Measurements from ENCODE around the gene ARHGAP18. TPM values are rescaled to one million over a fixed set of nuclear protein-coding genes. Genes with fewer than 3 reads are reported as not detected.

The ARHGAP18 gene
- total and polyA plus RNA-seq, 2 of the 13 experiments (the other 11 are each of a cell fraction or from before 2014, with no cell fraction given) = 58.2 to 115 TPM

DNA sequence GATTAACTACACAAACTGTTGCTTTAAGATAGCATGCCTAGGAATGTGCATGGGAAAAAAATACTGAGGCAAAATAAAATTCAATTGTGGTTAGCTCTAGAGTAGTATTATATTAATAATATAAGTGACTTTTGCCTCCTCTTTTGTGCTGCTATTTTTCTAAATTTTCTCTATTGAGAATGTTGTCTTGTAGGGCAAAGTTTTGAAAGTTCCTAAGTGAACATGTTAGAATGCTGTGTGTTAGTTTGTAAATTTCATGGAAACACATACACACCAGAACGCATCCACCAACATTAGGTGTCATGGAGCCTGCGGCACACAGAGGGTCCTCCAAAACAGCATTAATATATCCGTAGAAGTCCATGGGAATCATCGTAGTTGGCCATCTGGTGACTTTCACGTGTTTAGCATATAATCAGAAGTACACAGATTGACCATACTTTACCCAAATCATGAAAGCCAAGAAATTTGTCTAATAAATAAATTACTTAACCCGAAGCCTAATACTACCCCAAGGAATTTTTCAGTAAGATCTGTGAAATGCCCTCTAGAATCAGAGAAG is 25.6 kb downstream of the ARHGAP18 start (continued):
- TF ChIP-seq ZNF143 (CRISPR knock-in tag; IDR thresholded peaks at IDR 0.05) (no peak), FOXP1 (IDR thresholded peaks at IDR 0.05) (no peak), FOXP1 (CRISPR knock-in tag; IDR thresholded peaks at IDR 0.05) (0 out of 2 replicates have a peak, but pooled peaks have one; percentile 54), ZNF234 (CRISPR knock-in tag; conservative IDR thresholded peaks at IDR 0.05) (no peak), ZNF3 (CRISPR knock-in tag; IDR thresholded peaks at IDR 0.05) (0 out of 2 replicates have a peak, but pooled peaks have one; percentile 21), KDM4B (CRISPR knock-in tag; IDR thresholded peaks at IDR 0.05) (0 out of 2 replicates have a peak, but pooled peaks have one; percentile 2), ZMAT3 (CRISPR knock-in tag; conservative IDR thresholded peaks at IDR 0.05) (0 out of 2 replicates have a peak, but pooled peaks have one; percentile 10), ZNF343 (CRISPR knock-in tag; IDR thresholded peaks at IDR 0.05) (no peak), ZNF549 (CRISPR knock-in tag; IDR thresholded peaks at IDR 0.05) (no peak), NR2F6 (IDR thresholded peaks at IDR 0.05) (no peak), NR2F6 (CRISPR knock-in tag; IDR thresholded peaks at IDR 0.05) (no peak), RELA (CRISPR knock-in tag; IDR thresholded peaks at IDR 0.05) (no peak), SAP130 (CRISPR knock-in tag; IDR thresholded peaks at IDR 0.05; ENCODE audit: low read depth) (0 out of 2 replicates have a peak, but pooled peaks have one; percentile 0), RFX5 (IDR thresholded peaks at IDR 0.05; ENCODE audit: low read depth, low read length) (no peak), ZSCAN9 (CRISPR knock-in tag; IDR thresholded peaks at IDR 0.05; ENCODE audit: borderline replicate concordance) (0 out of 2 replicates have a peak, but pooled peaks have one; percentile 11), NFIB (CRISPR knock-in tag; IDR thresholded peaks at IDR 0.05; ENCODE audit: borderline replicate concordance) (no peak), KAT7 (CRISPR knock-in tag; IDR thresholded peaks at IDR 0.05; ENCODE audit: borderline replicate concordance) (peak; percentile 15; the same call in 1 of the 2 replicates), CREB1 (IDR thresholded peaks at IDR 0.05) (no peak), CREB1 (CRISPR knock-in tag; IDR thresholded peaks at IDR 0.05) (no peak), RAD21 (CRISPR knock-in tag; IDR thresholded peaks at IDR 0.05) (no peak), ZNF563 (CRISPR knock-in tag; IDR thresholded peaks at IDR 0.05) (no peak), FOXC1 (CRISPR knock-in tag; IDR thresholded peaks at IDR 0.05; ENCODE audit: borderline replicate concordance) (no peak), TAF15 (IDR thresholded peaks at IDR 0.05; ENCODE audit: low read depth, low read length, poor library complexity, severe bottlenecking) (no peak)
- TF ChIP-seq, protein P1, sequence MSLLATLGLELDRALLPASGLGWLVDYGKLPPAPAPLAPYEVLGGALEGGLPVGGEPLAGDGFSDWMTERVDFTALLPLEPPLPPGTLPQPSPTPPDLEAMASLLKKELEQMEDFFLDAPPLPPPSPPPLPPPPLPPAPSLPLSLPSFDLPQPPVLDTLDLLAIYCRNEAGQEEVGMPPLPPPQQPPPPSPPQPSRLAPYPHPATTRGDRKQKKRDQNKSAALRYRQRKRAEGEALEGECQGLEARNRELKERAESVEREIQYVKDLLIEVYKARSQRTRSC (CRISPR knock-in tag; IDR thresholded peaks at IDR 0.05; ENCODE audit: low read depth) = no peak
- TF ChIP-seq, protein P2, sequence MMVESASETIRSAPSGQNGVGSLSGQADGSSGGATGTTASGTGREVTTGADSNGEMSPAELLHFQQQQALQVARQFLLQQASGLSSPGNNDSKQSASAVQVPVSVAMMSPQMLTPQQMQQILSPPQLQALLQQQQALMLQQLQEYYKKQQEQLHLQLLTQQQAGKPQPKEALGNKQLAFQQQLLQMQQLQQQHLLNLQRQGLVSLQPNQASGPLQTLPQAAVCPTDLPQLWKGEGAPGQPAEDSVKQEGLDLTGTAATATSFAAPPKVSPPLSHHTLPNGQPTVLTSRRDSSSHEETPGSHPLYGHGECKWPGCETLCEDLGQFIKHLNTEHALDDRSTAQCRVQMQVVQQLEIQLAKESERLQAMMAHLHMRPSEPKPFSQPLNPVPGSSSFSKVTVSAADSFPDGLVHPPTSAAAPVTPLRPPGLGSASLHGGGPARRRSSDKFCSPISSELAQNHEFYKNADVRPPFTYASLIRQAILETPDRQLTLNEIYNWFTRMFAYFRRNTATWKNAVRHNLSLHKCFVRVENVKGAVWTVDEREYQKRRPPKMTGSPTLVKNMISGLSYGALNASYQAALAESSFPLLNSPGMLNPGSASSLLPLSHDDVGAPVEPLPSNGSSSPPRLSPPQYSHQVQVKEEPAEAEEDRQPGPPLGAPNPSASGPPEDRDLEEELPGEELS (CRISPR knock-in tag; IDR thresholded peaks at IDR 0.05) = 0 out of 2 replicates have a peak, but pooled peaks have one; percentile 19
- TF ChIP-seq, protein P3, sequence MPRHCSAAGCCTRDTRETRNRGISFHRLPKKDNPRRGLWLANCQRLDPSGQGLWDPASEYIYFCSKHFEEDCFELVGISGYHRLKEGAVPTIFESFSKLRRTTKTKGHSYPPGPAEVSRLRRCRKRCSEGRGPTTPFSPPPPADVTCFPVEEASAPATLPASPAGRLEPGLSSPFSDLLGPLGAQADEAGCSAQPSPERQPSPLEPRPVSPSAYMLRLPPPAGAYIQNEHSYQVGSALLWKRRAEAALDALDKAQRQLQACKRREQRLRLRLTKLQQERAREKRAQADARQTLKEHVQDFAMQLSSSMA (CRISPR knock-in tag; IDR thresholded peaks at IDR 0.05) = no peak
- TF ChIP-seq, protein P4, sequence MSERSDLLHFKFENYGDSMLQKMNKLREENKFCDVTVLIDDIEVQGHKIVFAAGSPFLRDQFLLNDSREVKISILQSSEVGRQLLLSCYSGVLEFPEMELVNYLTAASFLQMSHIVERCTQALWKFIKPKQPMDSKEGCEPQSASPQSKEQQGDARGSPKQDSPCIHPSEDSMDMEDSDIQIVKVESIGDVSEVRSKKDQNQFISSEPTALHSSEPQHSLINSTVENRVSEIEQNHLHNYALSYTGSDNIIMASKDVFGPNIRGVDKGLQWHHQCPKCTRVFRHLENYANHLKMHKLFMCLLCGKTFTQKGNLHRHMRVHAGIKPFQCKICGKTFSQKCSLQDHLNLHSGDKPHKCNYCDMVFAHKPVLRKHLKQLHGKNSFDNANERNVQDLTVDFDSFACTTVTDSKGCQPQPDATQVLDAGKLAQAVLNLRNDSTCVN (CRISPR knock-in tag; IDR thresholded peaks at IDR 0.05; ENCODE audit: borderline replicate concordance) = peak; percentile 2; the same call in 1 of the 2 replicates
- TF ChIP-seq, protein P5, sequence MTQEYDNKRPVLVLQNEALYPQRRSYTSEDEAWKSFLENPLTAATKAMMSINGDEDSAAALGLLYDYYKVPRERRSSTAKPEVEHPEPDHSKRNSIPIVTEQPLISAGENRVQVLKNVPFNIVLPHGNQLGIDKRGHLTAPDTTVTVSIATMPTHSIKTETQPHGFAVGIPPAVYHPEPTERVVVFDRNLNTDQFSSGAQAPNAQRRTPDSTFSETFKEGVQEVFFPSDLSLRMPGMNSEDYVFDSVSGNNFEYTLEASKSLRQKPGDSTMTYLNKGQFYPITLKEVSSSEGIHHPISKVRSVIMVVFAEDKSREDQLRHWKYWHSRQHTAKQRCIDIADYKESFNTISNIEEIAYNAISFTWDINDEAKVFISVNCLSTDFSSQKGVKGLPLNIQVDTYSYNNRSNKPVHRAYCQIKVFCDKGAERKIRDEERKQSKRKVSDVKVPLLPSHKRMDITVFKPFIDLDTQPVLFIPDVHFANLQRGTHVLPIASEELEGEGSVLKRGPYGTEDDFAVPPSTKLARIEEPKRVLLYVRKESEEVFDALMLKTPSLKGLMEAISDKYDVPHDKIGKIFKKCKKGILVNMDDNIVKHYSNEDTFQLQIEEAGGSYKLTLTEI (CRISPR knock-in tag; conservative IDR thresholded peaks at IDR 0.05) = no peak
